ENCODE measurements around the gene SIGLEC12. TPM values are rescaled to one million over a fixed set of nuclear protein-coding genes. Genes with fewer than 3 reads are reported as not detected.

The SIGLEC12 gene
- total RNA-seq, 1 experiment from 2014 or later = not detected

- ChIA-PET CTCF (no interaction called here), POLR2A (ENCODE audit: low non-redundant PET) (no interaction called here)
- Histone ChIP-seq H3K9me3 (ENCODE audit: low read depth, low read length, poor library complexity, severe bottlenecking) (no peaks in the 10 kb centered on the region), H3K27me3 (replicated peaks; ENCODE audit: insufficient read depth, low read depth, low read length, poor library complexity) (peaks cover 14% of the 10 kb centered on the region), H3K4me1 (ENCODE audit: insufficient read depth, low read length, poor library complexity, severe bottlenecking) (no peaks in the 10 kb centered on the region), H3K4me3 (ENCODE audit: low read depth, low read length, poor library complexity, severe bottlenecking) (no peak overlapping the region), H3K36me3 (ENCODE audit: insufficient read depth, low read length, poor library complexity, severe bottlenecking) (no peaks in the 10 kb centered on the region), H3K27ac (ENCODE audit: low read depth, low read length, poor library complexity, severe bottlenecking) (no peak overlapping the region)
- intact Hi-C loops (cut with micrococcal nuclease; ENCODE audit: unreplicated experiment) = no loop called here
- no peak for DNase-seq (ENCODE audit: low spot score)
- no TSS peak for BruUV-seq (replicated peaks)
- TF ChIP-seq EZH2 (IDR thresholded peaks at IDR 0.05; ENCODE audit: borderline replicate concordance, low read depth, low read length, poor library complexity, severe bottlenecking) = no peak
- TF ChIP-seq CTCF (conservative IDR thresholded peaks at IDR 0.05; ENCODE audit: low read depth, low read length) = no peak
These were observed 20.2 kb upstream of the SIGLEC12 start for GRCh38 chr19:51521781-51522180.

GRCh38 chr19:51521357-51521756, 19.8 kb upstream of the SIGLEC12 start:
- H3K27me3 ChIP-seq (replicated peaks; ENCODE audit: insufficient read depth, low read depth, low read length, poor library complexity) = peaks cover 14% of the 10 kb centered on the region
- ChIA-PET POLR2A (ENCODE audit: low non-redundant PET) (no interaction called here), CTCF (no interaction called here)
- no peaks in the 10 kb centered on the region for H3K9me3 ChIP-seq (ENCODE audit: low read depth, low read length, poor library complexity, severe bottlenecking)
- BruUV-seq (replicated peaks) = no TSS peak
- no peak for DNase-seq (ENCODE audit: low spot score)
- H3K27ac ChIP-seq (ENCODE audit: low read depth, low read length, poor library complexity, severe bottlenecking) = no peak overlapping the region
- no peak for TF ChIP-seq CTCF (conservative IDR thresholded peaks at IDR 0.05; ENCODE audit: low read depth, low read length)
- TF ChIP-seq EZH2 (IDR thresholded peaks at IDR 0.05; ENCODE audit: borderline replicate concordance, low read depth, low read length, poor library complexity, severe bottlenecking) = no peak
- H3K4me1 ChIP-seq (ENCODE audit: insufficient read depth, low read length, poor library complexity, severe bottlenecking) = no peaks in the 10 kb centered on the region
- H3K36me3 ChIP-seq (ENCODE audit: insufficient read depth, low read length, poor library complexity, severe bottlenecking) = no peaks in the 10 kb centered on the region
- intact Hi-C loops (cut with micrococcal nuclease; ENCODE audit: unreplicated experiment) = no loop called here
- H3K4me3 ChIP-seq (ENCODE audit: low read depth, low read length, poor library complexity, severe bottlenecking) = no peak overlapping the region

GRCh38 chr19:51520728-51521127, 19.1 kb upstream of the SIGLEC12 start:
- BruUV-seq (replicated peaks) = no TSS peak
- intact Hi-C loops (cut with micrococcal nuclease; ENCODE audit: unreplicated experiment) = no loop called here
- POLR2A ChIA-PET (ENCODE audit: low non-redundant PET) = no interaction called here

More at GRCh38 chr19:51520728-51521127, 19.1 kb upstream of the SIGLEC12 start:
- no peak for DNase-seq (ENCODE audit: low spot score)
- CTCF ChIA-PET = no interaction called here
- H3K4me3 ChIP-seq (ENCODE audit: low read depth, low read length, poor library complexity, severe bottlenecking) = no peak overlapping the region
- H3K36me3 ChIP-seq (ENCODE audit: insufficient read depth, low read length, poor library complexity, severe bottlenecking) = no peaks in the 10 kb centered on the region
- H3K9me3 ChIP-seq (ENCODE audit: low read depth, low read length, poor library complexity, severe bottlenecking) = no peaks in the 10 kb centered on the region
- H3K27ac ChIP-seq (ENCODE audit: low read depth, low read length, poor library complexity, severe bottlenecking) = no peak overlapping the region
- TF ChIP-seq EZH2 (IDR thresholded peaks at IDR 0.05; ENCODE audit: borderline replicate concordance, low read depth, low read length, poor library complexity, severe bottlenecking) (no peak), CTCF (conservative IDR thresholded peaks at IDR 0.05; ENCODE audit: low read depth, low read length) (no peak)
- H3K4me1 ChIP-seq (ENCODE audit: insufficient read depth, low read length, poor library complexity, severe bottlenecking) = no peaks in the 10 kb centered on the region
- peaks cover 14% of the 10 kb centered on the region for H3K27me3 ChIP-seq (replicated peaks; ENCODE audit: insufficient read depth, low read depth, low read length, poor library complexity)
